GM21390 (cell line): ENCODE measurements around the gene ARHGAP31.

Source experiments
- ATAC-seq: cut with Tn5 transposase; IDR thresholded peaks from one replicate; pipeline ENCODE4 v1.9.1; 2021; ENCODE audit not compliant: unreplicated experiment

The ARHGAP31 gene

GRCh38 chr3:119378259-119378803 lies 84.1 kb downstream of the ARHGAP31 start:
- no peak for ATAC-seq

DNA sequence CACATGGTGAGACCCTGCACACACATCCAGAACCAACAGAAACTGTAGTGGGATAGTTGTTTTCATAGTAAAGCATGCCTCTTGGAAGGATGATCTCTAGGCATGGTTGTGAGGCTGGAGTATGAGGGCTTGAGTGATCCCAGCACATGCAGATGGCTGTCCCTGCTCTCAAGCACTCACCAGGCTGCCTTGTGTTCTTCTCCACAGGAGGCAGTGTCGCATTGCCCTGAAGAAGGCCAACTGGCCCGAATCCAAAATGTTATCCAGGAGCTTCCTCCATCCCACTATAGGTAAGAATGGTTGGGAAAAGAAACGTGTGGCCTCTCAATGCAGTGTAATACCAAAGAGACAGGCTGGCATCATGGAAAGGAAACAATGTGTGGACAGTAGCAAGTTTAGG lies 86.5 kb downstream of the ARHGAP31 start:
- ATAC-seq, result no peak

DNA sequence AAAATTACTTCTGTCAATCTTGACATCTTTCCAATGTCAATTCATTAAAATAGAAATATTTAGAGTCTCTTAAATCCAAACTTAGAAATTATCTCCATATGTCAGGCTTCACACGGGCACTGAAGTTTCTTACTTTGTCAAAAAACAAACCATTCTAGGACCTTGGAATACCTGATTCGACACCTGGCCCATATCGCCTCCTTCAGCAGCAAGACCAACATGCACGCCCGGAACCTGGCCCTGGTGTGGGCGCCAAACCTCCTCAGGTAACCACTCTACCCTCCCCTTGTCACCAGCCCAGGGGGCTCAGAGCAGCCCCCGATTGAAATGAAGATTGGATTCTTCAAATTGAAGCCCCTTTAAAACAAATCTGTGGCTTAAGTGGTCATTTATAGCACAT lies 88.0 kb downstream of the ARHGAP31 start:
- no peak for ATAC-seq

GRCh38 chr3:119388577-119388976 lies 94.4 kb downstream of the ARHGAP31 start:
- ATAC-seq, result no peak

DNA sequence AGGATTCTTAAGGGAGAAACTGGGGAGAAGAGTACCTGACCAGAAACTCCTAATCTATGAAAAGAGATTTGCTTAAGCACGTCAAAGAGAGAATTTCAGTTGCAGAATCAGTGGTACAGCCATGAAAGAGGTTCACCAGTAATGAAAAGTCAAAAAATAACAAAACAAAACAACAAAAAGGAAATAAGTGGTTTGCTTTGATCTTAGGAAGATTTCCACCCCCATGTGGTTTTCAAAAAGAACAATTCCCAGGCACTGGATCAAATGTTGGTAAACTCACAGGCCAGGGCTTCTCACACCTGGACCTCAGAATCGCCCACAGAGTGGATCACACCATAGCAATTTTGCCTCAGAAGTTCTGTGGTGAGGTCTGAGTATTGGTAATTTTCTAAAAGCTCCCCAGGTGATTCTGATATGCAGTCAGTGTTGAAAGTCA lies 101.8 kb downstream of the ARHGAP31 start:
- ATAC-seq, result peak; percentile 80

DNA sequence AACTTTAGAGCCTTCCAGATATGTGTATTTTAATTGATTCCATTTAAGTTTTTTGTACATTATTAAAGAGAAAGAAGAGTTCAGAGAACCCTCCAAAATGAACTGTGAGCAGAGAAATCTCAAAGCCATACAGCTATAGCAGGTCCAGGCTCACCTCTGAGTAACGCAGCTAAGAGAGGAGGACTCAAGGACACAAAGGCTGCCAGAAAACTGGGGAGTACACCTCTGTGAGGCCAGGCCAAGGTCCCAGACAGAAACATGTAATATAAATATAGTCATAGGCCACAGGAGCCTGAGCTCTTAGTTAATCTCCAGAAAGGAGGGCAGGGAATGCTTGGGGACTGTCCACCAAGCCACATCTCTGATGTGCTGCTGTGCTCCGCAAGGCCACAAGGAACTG lies 102.7 kb downstream of the ARHGAP31 start:
- ATAC-seq, result no peak

- ATAC-seq, result no peak
Observed at GRCh38 chr3:119400466-119400865, 106.3 kb downstream of the ARHGAP31 start.

GRCh38 chr3:119401069-119401468 lies 106.9 kb downstream of the ARHGAP31 start:
- peak; percentile 66 for ATAC-seq

- ATAC-seq, result peak; percentile 71
Observed at GRCh38 chr3:119401503-119402440, 107.6 kb downstream of the ARHGAP31 start.

GRCh38 chr3:119402791-119403190 lies 108.6 kb downstream of the ARHGAP31 start:
- no peak for ATAC-seq

DNA sequence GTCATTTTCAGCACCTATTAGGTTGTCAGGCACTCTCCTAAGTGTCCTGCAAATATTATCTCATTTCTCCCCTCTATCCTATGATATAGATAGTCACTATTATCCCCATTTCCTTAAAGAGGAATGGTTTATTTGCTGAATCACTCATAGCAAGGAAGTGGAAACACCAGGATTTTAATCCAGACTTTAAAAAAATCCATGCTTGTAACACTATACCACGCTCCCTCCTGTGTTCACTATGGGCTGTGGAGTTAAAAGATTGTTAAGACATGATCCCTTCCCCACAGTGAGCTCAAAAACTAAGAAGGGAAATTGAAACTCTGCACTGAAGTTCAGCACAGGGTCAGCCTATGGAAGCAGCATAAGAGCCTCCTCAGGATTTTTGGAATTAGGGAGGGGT lies 109.0 kb downstream of the ARHGAP31 start:
- ATAC-seq, result no peak

DNA sequence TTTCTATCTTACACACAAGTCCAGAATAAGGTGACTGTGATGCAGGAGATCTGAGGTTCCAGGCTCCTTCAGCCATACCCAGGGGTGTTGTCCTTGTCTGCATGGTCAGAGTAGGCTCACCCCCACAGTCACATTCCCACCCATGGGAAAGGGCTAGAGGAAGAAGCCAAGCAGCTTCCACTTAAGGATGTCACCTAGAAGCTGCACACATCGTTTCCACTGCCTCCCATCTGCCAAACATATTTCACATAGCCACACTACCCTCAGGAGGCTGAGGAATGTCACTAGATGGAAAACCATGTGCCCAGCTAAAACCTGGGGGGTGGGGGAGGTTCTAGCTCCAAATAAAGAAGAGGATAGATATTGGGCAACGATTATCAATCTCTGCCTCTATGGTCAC lies 111.1 kb downstream of the ARHGAP31 start:
- ATAC-seq, result no peak

- no peak for ATAC-seq
Observed at GRCh38 chr3:119408243-119408950, 114.2 kb downstream of the ARHGAP31 start.

DNA sequence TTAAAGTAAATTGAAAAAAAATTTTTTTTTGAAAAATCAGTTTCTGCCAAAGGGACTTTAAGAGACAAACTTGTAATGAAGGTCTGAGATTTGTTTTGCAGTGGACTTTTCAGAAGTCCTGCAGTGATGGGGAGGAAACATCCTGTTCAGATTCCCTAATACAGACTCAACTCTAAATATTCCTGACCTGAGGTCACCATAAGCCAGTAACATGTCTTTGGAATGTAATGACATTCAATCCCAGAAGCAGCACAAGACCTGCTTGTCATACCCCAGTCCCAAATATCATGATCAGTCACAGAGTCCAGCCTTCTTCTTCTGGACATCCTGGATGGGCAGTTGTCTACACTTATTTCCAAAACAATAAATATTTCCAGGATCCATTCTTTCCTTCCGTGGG lies 115.7 kb downstream of the ARHGAP31 start:
- ATAC-seq, result no peak

DNA sequence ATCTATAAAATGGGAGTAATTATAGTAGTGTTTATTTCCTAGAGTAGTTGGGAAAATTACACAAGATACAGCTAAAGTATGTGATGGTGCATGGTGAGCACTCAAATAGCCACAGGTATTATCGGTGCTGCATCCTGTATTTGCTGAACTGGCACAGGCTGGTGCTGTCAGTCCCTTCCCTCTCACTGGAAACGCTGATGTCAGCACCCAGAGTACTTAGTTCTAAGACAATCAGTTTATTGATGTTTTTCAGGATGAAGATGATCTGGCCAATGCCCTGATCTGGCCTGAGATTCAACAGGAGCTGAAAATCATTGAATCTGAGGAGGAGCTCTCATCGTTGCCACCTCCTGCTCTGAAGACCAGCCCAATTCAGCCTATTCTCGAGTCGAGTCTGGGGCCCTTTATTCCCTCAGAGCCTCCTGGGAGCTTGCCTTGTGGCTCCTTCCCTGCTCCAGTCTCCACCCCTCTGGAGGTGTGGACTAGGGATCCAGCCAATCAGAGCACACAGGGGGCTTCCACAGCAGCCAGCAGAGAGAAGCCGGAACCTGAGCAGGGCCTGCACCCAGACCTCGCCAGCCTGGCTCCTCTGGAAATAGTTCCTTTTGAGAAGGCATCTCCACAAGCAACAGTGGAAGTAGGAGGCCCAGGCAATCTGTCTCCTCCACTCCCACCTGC lies 119.6 kb downstream of the ARHGAP31 start:
- no peak for ATAC-seq

DNA sequence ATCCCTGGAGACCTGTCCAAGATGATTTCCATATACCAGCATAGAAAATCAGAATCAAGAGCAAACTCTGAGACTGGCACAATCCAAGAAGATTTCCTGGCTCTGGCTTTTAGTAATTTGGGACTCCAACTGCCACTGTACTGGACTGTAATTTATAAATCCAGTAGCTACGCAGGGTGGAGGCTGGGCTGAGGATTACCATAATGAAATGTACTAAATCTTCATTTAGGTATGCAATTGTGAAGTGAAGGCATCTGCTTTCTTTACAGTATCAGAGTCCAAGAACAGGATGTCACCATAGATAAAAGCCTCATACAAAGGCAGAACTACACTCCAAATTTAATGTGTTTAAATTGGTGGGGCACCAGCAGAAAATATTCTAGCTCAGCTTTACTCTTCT lies 122.7 kb downstream of the ARHGAP31 start:
- ATAC-seq, result no peak

DNA sequence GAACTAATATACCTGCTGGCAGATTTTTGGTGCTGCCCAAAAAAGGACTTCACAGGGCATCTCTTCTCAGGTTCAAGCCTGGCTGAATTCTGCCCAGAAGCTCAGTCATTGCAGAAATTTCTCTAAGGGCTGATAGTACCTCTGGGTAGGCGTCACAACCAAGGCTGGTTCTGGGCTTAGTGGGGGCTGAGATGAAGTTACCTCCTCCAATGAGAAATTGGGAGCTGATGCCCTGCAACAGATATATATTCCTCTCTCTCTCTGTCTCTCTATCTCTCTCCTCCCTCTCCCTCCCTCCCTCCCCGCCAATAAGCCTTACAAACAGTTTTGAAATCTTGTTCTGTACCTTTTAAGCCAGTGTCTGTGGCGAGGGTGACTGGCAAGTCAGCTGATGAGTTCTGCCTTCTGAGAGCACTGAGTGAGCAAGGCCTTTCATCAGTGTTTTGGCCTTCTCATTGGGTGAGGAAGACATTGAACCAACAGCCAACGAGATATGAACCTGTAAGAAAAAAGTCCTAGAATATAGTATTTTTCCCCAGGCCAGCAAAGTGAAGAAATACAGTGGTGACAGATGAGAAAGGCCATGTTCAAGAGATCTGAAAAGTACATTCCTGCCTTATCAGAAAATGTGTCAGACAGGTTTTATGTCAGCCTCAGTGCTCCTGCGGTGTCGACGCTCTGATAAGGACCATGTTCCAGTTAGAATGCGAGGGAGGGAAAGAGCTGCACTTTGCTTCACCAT lies 123.8 kb downstream of the ARHGAP31 start:
- ATAC-seq, result no peak

GRCh38 chr3:119418641-119419040 lies 124.5 kb downstream of the ARHGAP31 start:
- ATAC-seq, result no peak

GRCh38 chr3:119420196-119420595 lies 126.0 kb downstream of the ARHGAP31 start:
- no peak for ATAC-seq

- no peak for ATAC-seq
Observed at GRCh38 chr3:119427669-119428068, 133.5 kb downstream of the ARHGAP31 start.

GRCh38 chr3:119428538-119428937 lies 134.4 kb downstream of the ARHGAP31 start:
- ATAC-seq, result no peak
